GM21528 (cell line): ENCODE measurements around the gene TACC2.
"Not testable (repeated sequence)": the region's sequence is repeated elsewhere in the genome, so short reads cannot be mapped to it uniquely, and the experiment has no call there.

ENCODE experiments used
- ATAC-seq: cut with Tn5 transposase; IDR thresholded peaks from one replicate; pipeline ENCODE4 v1.9.1; 2021; ENCODE audit warnings: mild to moderate bottlenecking, moderate library complexity; ENCODE audit not compliant: unreplicated experiment, low FRiP score

TACC2 gene

GRCh38 chr10:122084286-122085041, 95.5 kb downstream of the TACC2 start:
- ATAC-seq, result no peak

GRCh38 chr10:122085423-122085911, 96.5 kb downstream of the TACC2 start:
- ATAC-seq, result no peak

DNA sequence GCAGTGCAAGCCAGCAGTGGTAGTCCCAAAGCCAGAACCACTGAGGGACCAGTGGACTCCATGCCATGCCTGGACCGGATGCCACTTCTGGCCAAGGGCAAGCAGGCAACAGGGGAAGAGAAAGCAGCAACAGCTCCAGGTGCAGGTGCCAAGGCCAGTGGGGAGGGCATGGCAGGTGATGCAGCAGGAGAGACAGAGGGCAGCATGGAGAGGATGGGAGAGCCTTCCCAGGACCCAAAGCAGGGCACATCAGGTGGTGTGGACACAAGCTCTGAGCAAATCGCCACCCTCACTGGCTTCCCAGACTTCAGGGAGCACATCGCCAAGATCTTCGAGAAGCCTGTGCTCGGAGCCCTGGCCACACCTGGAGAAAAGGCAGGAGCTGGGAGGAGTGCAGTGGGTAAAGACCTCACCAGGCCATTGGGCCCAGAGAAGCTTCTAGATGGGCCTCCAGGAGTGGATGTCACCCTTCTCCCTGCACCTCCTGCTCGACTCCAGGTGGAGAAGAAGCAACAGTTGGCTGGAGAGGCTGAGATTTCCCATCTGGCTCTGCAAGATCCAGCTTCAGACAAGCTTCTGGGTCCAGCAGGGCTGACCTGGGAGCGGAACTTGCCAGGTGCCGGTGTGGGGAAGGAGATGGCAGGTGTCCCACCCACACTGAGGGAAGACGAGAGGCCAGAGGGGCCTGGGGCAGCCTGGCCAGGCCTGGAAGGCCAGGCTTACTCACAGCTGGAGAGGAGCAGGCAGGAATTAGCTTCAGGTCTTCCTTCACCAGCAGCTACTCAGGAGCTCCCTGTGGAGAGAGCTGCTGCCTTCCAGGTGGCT, 97.7 kb downstream of the TACC2 start:
- no peak for ATAC-seq

DNA sequence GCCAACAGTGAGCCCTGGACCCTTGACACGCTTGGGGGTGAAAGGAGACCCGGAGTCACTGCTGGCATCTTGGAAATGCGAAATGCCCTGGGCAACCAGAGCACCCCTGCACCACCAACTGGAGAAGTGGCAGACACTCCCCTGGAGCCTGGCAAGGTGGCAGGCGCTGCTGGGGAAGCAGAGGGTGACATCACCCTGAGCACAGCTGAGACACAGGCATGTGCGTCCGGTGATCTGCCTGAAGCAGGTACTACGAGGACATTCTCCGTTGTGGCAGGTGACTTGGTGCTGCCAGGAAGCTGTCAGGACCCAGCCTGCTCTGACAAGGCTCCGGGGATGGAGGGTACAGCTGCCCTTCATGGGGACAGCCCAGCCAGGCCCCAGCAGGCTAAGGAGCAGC, 98.5 kb downstream of the TACC2 start:
- no peak for ATAC-seq

DNA sequence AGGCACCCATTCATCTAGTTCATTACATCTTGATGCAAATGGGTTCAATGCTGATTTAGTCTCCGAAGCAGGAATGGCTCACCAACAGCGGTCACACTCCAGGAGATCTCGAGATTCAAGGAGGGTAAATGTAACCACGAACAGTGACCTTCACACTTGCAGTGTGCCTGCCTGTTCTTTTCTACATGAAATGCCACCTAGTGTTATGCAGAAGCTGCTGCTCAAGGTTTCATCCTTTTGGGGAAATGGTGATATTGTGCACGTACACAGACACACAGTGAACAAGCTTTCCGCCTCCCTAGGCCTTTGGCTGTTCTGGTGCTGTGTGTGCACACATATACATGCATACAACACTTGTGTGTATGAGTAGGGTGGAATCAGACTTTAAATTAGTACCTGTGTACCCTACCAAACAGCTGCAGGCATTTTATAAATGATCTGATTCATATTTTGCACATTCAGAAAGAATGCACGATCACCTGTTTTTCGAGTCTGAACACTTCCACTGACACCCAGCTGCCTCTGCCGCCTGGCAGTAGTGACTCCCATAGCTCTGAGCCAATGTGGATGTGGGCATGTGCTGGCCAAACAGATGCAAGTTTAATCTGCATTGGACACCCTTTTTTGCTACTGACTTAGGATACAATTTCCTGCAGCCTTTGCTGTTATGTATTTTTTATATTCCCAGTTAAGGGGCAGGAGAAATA, 100.5 kb downstream of the TACC2 start:
- no peak for ATAC-seq

DNA sequence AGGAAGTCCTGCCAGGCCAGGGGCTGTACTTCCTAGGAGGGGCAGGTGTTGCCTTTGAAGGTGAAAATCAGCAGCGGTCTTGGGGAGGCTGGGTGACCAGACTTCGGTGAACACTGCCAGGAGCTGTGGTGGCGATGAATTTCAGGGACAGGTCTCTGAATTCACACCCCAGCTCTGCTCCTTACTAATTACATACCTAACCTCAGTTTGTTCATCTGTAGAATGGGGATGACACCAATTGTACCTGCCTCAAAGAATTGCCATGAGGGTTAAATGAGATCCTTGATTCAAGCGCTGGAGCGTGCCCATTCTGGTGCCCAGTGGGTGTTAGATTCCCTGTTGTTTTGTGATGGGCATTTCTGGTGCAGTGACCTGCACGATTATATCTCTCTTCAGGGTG, 102.8 kb downstream of the TACC2 start:
- no peak for ATAC-seq

GRCh38 chr10:122093076-122093475, 104.1 kb downstream of the TACC2 start:
- ATAC-seq, result no peak

GRCh38 chr10:122096181-122096580, 107.2 kb downstream of the TACC2 start:
- ATAC-seq, result not testable (repeated sequence)

- no peak for ATAC-seq
Observed at GRCh38 chr10:122096705-122097104, 107.7 kb downstream of the TACC2 start.

GRCh38 chr10:122097935-122098334, 109.0 kb downstream of the TACC2 start:
- ATAC-seq, result no peak

- ATAC-seq, result no peak
Observed at GRCh38 chr10:122098924-122099323, 110.0 kb downstream of the TACC2 start.

GRCh38 chr10:122099562-122099961, 110.6 kb downstream of the TACC2 start:
- ATAC-seq, result no peak

- no peak for ATAC-seq
Observed at GRCh38 chr10:122102146-122102868, 113.3 kb downstream of the TACC2 start.

- no peak for ATAC-seq
Observed at GRCh38 chr10:122102869-122103525, 114.0 kb downstream of the TACC2 start.

DNA sequence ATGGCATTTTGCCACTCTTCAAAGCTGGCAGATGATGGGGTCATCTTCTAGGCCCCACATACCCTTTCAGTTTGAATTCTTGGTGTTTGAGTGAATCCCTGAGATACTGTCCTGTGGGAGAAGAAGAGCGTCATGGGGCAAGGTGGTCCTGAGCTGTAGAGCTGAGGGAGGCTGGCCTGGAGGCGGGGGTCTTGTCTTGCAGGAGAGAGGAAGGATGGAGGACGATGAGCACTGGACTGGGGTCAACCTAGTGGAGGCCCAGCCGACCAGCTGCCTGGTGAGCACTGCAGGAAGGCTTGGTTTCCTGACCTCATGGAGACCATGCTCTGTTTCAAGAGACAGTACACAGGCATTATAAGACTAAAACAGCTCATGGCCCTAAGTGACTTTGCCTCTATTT, 114.6 kb downstream of the TACC2 start:
- no peak for ATAC-seq

- not testable (repeated sequence) for ATAC-seq
Observed at GRCh38 chr10:122108786-122109185, 119.8 kb downstream of the TACC2 start.

DNA sequence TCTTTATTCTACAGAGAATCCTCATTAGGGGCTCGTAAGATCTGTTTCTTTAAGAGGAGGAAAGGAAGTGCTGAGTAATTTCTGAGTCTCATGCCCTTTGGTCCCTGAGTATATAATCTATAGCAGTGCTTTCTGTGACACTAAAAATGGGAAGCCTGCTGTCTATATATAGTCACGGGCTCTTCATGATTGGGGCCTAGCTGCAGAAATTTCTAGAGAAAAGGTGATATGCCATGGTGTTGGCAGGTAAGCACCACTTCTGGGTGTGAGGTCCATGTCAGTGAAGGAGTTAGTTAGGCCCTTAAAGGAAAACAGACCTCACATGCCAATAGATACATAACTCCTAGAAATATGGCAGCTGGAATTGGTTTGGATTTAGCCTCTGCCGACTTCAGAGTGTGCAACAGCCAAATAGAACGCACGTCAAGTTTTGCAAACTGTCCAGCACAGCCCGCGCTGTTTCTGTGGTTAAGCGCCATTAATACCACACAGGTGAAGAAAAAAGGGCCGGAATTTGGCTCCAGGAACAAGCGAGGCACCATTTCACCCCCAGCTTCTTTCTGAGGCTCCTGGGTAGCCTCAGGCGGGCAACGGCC, 123.2 kb downstream of the TACC2 start:
- ATAC-seq, result no peak

- no peak for ATAC-seq
Observed at GRCh38 chr10:122112625-122113160, 123.7 kb downstream of the TACC2 start.
